HepG2 (cell line): ENCODE results near the gene TSPAN17. TPM values are rescaled to one million over a fixed set of nuclear protein-coding genes. Genes with fewer than 3 reads are reported as not detected.

ENCODE experiments used
- ATAC-seq: fragments of 200-7000 bp; cut with Tn5 transposase; 3 replicates; pipeline ENCODE4 v1.9.1; 2020; ENCODE audit warnings: mild to moderate bottlenecking, moderate library complexity
- BruUV-seq: library from RNA; stranded (reverse); fragments of 400-500 nt; replicated peaks from 2 replicates; lab custom pipeline; 2021; lab: Mats Ljungman, UMichigan
- CTCF ChIA-PET: fragments of 300-600 bp; formaldehyde crosslinking; extraction: SDS; loops from one replicate; lab custom pipeline; 2021; ENCODE audit warnings: low total read pairs, inconsistent platforms, low intra/inter-chr PET ratio; lab: Yijun Ruan, JAX
- POLR2A ChIA-PET: fragments of 350-600 bp; sonication (Branson Sonifier 250); formaldehyde crosslinking; loops from one replicate; lab custom pipeline; 2020; ENCODE audit warnings: antibody characterized with exemption, inconsistent platforms; lab: Yijun Ruan, JAX
- DNase-seq: peaks from one replicate; pipeline ENCODE4 v3.0.0-alpha.2; 2015; ENCODE audit warnings: low spot score
- FAIRE-seq: peaks from 3 replicates; lab custom pipeline; 2011; peaks lifted over from hg19 to GRCh38; lab: Jason Lieb, UNC
- H2AFZ ChIP-seq: one replicate; pipeline ENCODE4 v1.6.1; 2011; ENCODE audit warnings: low read length, inconsistent platforms
- H3K27ac ChIP-seq: fragments of 300-600 bp; 3 replicates; pipeline ENCODE4 v1.8.0; 2011; ENCODE audit warnings: mixed run types, mild to moderate bottlenecking, mixed read lengths, low read length, inconsistent platforms; ENCODE audit not compliant: insufficient read depth; ENCODE audit errors: extremely low read length
- H3K27me3 ChIP-seq, 2 experiments: fragments of 200-600 bp in 1 of 2; 2 replicates in 1 of 2; 3 replicates in 1 of 2; pipeline versions ENCODE4 v1.6.0 to v1.8.0; 2011; ENCODE audit warnings: low read length in 2 of 2, mild to moderate bottlenecking in 2 of 2, moderate library complexity in 2 of 2, inconsistent platforms in 1 of 2; ENCODE audit not compliant: insufficient read depth in 2 of 2, control insufficient read depth in 1 of 2
- H3K36me3 ChIP-seq, 2 experiments: fragments of 200-600 bp in 1 of 2; replicated peaks in 1 of 2; 2 replicates in 1 of 2; 3 replicates in 1 of 2; pipeline versions ENCODE4 v1.5.1 to v1.8.0; 2011; ENCODE audit warnings: low read length in 2 of 2, inconsistent platforms in 1 of 2; ENCODE audit not compliant: insufficient read depth in 2 of 2, control insufficient read depth in 1 of 2
- H3K4me1 ChIP-seq: 2 replicates; pipeline ENCODE4 v1.5.1; 2012; ENCODE audit warnings: low read length, inconsistent platforms; ENCODE audit not compliant: insufficient read depth
- H3K4me2 ChIP-seq: 2 replicates; pipeline ENCODE4 v1.6.0; 2011; ENCODE audit warnings: low read depth, low read length, inconsistent platforms
- H3K4me3 ChIP-seq, 3 experiments: fragments of 200-600 bp in 1 of 3; sonication (generic), shearing (Covaris generic) in 1 of 3; replicated peaks in 1 of 3; 2 replicates each; pipeline ENCODE4 v1.5.1; 2011 to 2016; ENCODE audit warnings: low read length in 3 of 3, inconsistent platforms in 2 of 3, low read depth in 2 of 3, mild to moderate bottlenecking in 2 of 3, control low read depth in 1 of 3, mixed read lengths in 1 of 3; ENCODE audit not compliant: insufficient read depth in 1 of 3
- H3K79me2 ChIP-seq: one replicate; pipeline ENCODE4 v1.6.1; 2011; ENCODE audit warnings: low read length, inconsistent platforms; ENCODE audit not compliant: insufficient read depth
- H3K9ac ChIP-seq: 2 replicates; pipeline ENCODE4 v1.6.0; 2011; ENCODE audit warnings: mild to moderate bottlenecking, low read depth, low read length, inconsistent platforms; ENCODE audit not compliant: insufficient read depth
- H3K9me3 ChIP-seq: 2 replicates; pipeline ENCODE4 v1.5.1; 2012; ENCODE audit warnings: mild to moderate bottlenecking, low read length
- H4K20me1 ChIP-seq: 2 replicates; pipeline ENCODE4 v1.6.0; 2011; ENCODE audit warnings: inconsistent platforms, mild to moderate bottlenecking, low read length, moderate library complexity; ENCODE audit not compliant: insufficient read depth
- ARNTL ChIP-seq: sonication (generic); formaldehyde crosslinking; IDR thresholded peaks from 2 replicates; pipeline ENCODE4 v1.4.0; 2020; ENCODE audit warnings: mild to moderate bottlenecking, missing genetic modification reagents
- DMAP1 ChIP-seq: IDR thresholded peaks from 2 replicates; pipeline ENCODE4 v1.6.1; 2016
- HNRNPUL1 ChIP-seq: fragments of 200-400 bp; formaldehyde crosslinking; IDR thresholded peaks from 2 replicates; pipeline ENCODE4 v1.6.1; 2017; ENCODE audit warnings: low read depth, mild to moderate bottlenecking, low read length, moderate library complexity
- NCOA5 ChIP-seq: sonication (generic); formaldehyde crosslinking; IDR thresholded peaks from 2 replicates; pipeline ENCODE4 v1.4.0; 2020; ENCODE audit warnings: missing genetic modification reagents
- RBM39 ChIP-seq: fragments of 200-400 bp; formaldehyde crosslinking; IDR thresholded peaks from one replicate; pipeline ENCODE4 v1.6.1; 2018; ENCODE audit warnings: antibody characterized with exemption, mild to moderate bottlenecking, low read depth, low read length; ENCODE audit not compliant: poor library complexity, severe bottlenecking
- SATB2 ChIP-seq: sonication (generic); formaldehyde crosslinking; IDR thresholded peaks from 2 replicates; pipeline ENCODE4 v1.5.0; 2020; ENCODE audit warnings: missing genetic modification reagents
- ZNF263 ChIP-seq: sonication (generic); formaldehyde crosslinking; IDR thresholded peaks from 2 replicates; pipeline ENCODE4 v1.4.0; 2020; ENCODE audit warnings: missing genetic modification reagents
- ZNF775 ChIP-seq: sonication (generic); formaldehyde crosslinking; IDR thresholded peaks from 2 replicates; pipeline ENCODE4 v1.4.0; 2020; ENCODE audit warnings: missing genetic modification reagents, mild to moderate bottlenecking, moderate library complexity, borderline replicate concordance
- ZNF790 ChIP-seq: sonication (generic); formaldehyde crosslinking; IDR thresholded peaks from 2 replicates; pipeline ENCODE4 v1.8.0; 2022; ENCODE audit warnings: missing genetic modification reagents, mild to moderate bottlenecking, borderline replicate concordance
- WGBS: methylation state at CpG from one replicate; pipeline ENCODE4 v1.1.6; 2017; ENCODE audit warnings: low lambda C conversion rate; 5-methylcytosine and 5-hydroxymethylcytosine counted together
- in situ Hi-C: cut with HindIII; loops from 2 replicates; pipeline ENCODE4 v1.10.0; 2017; ENCODE audit warnings: low pct_unique_long_range_greater_than_20kb; ENCODE audit not compliant: extremely low pct_ligation_motif_present
- intact Hi-C: fragments of 100-400 bp; cut with micrococcal nuclease; formaldehyde crosslinking; loops from one replicate; pipeline ENCODE4 v1.10.0; 2022; ENCODE audit not compliant: unreplicated experiment
- polyA plus RNA-seq, 8 experiments: library from polyadenylated mRNA; depleted of rRNA in 3 of 8; stranded (reverse) in 7 of 8; unstranded in 1 of 8; fragments of >200 nt; fragmentation: Illumina TruSeq in 4 of 8; extraction: Trizol in 4 of 8; gene quantifications; 2 replicates each; pipeline versions ENCODE4 v1.2.1 to v1.2.3, GENCODE V29; 2011 to 2016; ENCODE audit warnings: low read depth in 4 of 8, missing spikeins in 1 of 8, mixed read lengths in 1 of 8; ENCODE audit not compliant: insufficient read depth in 1 of 8
- total RNA-seq, 5 experiments: library from RNA; depleted of rRNA; stranded (reverse); fragments of >200 nt; fragmentation: Illumina TruSeq; extraction: Trizol; gene quantifications; 2 replicates each; pipeline ENCODE4 v1.2.3, GENCODE V29; 2016; ENCODE audit warnings: low read depth in 1 of 5
- TF ChIP-seq, protein P1 (sequence below): sonication (generic); formaldehyde crosslinking; IDR thresholded peaks from 2 replicates; pipeline ENCODE4 v1.4.0; 2020; ENCODE audit warnings: missing genetic modification reagents, borderline replicate concordance
- TF ChIP-seq, protein P2 (sequence below): sonication (generic); formaldehyde crosslinking; conservative IDR thresholded peaks from 2 replicates; pipeline ENCODE4 v1.8.0; 2022; ENCODE audit warnings: low read depth, missing genetic modification reagents

TSPAN17 gene
- total and polyA plus RNA-seq, 2 of the 13 experiments (the other 11 are each of a cell fraction or from before 2014, with no cell fraction given) = 11.5 to 15.0 TPM

- TF ChIP-seq, protein P1, sequence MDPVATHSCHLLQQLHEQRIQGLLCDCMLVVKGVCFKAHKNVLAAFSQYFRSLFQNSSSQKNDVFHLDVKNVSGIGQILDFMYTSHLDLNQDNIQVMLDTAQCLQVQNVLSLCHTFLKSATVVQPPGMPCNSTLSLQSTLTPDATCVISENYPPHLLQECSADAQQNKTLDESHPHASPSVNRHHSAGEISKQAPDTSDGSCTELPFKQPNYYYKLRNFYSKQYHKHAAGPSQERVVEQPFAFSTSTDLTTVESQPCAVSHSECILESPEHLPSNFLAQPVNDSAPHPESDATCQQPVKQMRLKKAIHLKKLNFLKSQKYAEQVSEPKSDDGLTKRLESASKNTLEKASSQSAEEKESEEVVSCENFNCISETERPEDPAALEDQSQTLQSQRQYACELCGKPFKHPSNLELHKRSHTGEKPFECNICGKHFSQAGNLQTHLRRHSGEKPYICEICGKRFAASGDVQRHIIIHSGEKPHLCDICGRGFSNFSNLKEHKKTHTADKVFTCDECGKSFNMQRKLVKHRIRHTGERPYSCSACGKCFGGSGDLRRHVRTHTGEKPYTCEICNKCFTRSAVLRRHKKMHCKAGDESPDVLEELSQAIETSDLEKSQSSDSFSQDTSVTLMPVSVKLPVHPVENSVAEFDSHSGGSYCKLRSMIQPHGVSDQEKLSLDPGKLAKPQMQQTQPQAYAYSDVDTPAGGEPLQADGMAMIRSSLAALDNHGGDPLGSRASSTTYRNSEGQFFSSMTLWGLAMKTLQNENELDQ = no peak
- TF ChIP-seq NCOA5 (no peak), ZNF775 (CRISPR knock-in tag) (no peak), ZNF263 (CRISPR knock-in tag) (no peak), HNRNPUL1 (no peak), ZNF790 (CRISPR knock-in tag) (no peak), ARNTL (CRISPR knock-in tag) (no peak), DMAP1 (CRISPR knock-in tag) (no peak), RBM39 (no peak), SATB2 (no peak)
- TF ChIP-seq, protein P2, sequence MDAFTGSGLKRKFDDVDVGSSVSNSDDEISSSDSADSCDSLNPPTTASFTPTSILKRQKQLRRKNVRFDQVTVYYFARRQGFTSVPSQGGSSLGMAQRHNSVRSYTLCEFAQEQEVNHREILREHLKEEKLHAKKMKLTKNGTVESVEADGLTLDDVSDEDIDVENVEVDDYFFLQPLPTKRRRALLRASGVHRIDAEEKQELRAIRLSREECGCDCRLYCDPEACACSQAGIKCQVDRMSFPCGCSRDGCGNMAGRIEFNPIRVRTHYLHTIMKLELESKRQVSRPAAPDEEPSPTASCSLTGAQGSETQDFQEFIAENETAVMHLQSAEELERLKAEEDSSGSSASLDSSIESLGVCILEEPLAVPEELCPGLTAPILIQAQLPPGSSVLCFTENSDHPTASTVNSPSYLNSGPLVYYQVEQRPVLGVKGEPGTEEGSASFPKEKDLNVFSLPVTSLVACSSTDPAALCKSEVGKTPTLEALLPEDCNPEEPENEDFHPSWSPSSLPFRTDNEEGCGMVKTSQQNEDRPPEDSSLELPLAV (CRISPR knock-in tag) = no peak
- ChIA-PET CTCF (no interaction called here), POLR2A (no interaction called here)
- Histone ChIP-seq H3K9ac (no peak overlapping the region), H3K4me1 (0 out of 2 replicates have a peak, but pooled peaks cover under 1% of the 10 kb centered on the region), H3K36me3 (no peaks in the 10 kb centered on the region), H3K27ac (no peak overlapping the region), H3K27me3 (peaks cover 5 to 15% of the 10 kb centered on the region in 2 experiments; a peak in 4 of 5 replicates), H3K4me2 (no peak overlapping the region), H3K4me3 (no peak overlapping the region), H2AFZ (no peak overlapping the region), H3K79me2 (no peaks in the 10 kb centered on the region), H4K20me1 (no peaks in the 10 kb centered on the region), H3K9me3 (no peaks in the 10 kb centered on the region)
- in situ Hi-C loops = loop anchor here (10.0 kb wide), 1 partner anchor 290 kb away; no protein-coding TSS in a partner anchor
- no peak for DNase-seq
- intact Hi-C loops = no loop called here
- BruUV-seq = no TSS peak
- no peak for ATAC-seq
- whole genome bisulfite sequencing = 0% methylated on average over 3 of the region's 6 CpGs
- no peak for FAIRE-seq
Observed at GRCh38 chr5:176664479-176664878, 17.2 kb downstream of the TSPAN17 start.
